C4-2B (cell line): ENCODE measurements around the gene PLCD4.

Experiments
- H3K27ac ChIP-seq: fragments of 450-650 bp; 2 replicates; pipeline ENCODE4 v1.5.1; 2017
- CTCF ChIP-seq: fragments of 450-650 bp; conservative IDR thresholded peaks from 2 replicates; pipeline ENCODE4 v1.5.1; 2017; ENCODE audit warnings: mild to moderate bottlenecking
- ZFX ChIP-seq: fragments of 450-650 bp; IDR thresholded peaks from 2 replicates; pipeline ENCODE4 v1.6.1; 2017

The PLCD4 gene

DNA sequence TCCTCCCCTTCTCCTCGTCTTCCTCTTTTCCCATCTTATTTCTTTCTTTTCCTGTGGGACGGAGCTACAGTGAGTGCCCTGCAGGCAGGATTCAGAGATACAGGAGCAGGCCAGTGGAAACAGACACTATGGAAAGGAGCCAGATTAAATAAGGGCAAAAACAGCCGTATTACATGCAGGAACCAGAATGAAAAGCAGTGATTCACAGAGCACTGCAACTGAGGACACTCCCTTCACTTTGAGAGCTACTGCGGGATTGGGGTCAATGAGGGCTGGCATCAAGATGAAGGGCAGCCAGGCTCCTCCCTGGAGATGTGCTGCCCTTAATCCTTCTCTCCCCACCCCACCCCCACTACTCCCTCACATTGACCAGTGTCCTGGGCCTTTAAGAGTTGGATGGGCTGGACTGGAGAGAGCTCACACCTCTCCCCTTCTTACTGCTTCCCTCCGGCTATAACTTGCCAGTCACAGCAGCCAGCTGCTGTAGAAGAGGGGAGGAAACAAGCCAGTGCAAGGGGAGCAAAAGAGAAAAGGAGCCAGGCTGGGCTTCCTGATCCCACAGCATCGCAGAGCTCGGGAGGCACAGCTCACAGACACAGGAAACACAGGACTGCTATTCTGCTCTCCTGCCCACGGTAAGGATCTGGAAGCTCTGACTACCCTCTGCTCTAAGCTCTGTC, at the start of gene PLCD4:
Gene PLCD4 (plus strand): TSS at position 464 of the 680 bp plus-strand sequence. CDS start 7,841 bp downstream, outside the sequence.
- TF ChIP-seq ZFX, result no peak
- TF ChIP-seq CTCF, result no peak
- H3K27ac ChIP-seq, result no peak within 1 kb of the TSS

- no peak overlapping the region for H3K27ac ChIP-seq
- TF ChIP-seq CTCF, result no peak
- TF ChIP-seq ZFX, result no peak
Measured at GRCh38 chr2:218557941-218558340, 49.8 kb upstream of the PLCD4 start.

- H3K27ac ChIP-seq, result no peak overlapping the region
- no peak for TF ChIP-seq CTCF
- TF ChIP-seq ZFX, result no peak
Measured at GRCh38 chr2:218558986-218559385, 48.7 kb upstream of the PLCD4 start.

- no peak overlapping the region for H3K27ac ChIP-seq
Measured at GRCh38 chr2:218564056-218564455, 43.6 kb upstream of the PLCD4 start.

DNA sequence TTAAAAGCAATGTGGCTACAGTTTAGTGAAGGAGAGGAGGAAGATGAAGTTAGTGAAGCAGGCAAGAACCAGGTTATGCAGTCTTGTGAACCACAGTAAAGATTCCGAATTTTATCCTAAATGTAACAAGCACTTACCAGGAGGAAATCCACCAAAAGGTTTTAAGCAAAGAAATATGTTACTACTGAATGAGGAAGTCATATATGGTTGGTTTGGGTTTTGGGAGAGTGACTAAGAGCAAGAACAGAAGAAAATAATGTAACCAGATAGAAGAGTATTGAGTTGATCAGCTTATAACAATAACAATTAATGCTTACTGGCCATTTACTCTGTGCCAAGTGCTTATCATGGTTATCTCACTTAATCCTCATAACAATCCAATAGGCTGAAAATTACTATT, 41.4 kb upstream of the PLCD4 start:
- no peak for TF ChIP-seq ZFX
- TF ChIP-seq CTCF, result no peak
- no peak overlapping the region for H3K27ac ChIP-seq

More at GRCh38 chr2:218564056-218564455, 43.6 kb upstream of the PLCD4 start:
- TF ChIP-seq ZFX (no peak), CTCF (no peak)

DNA sequence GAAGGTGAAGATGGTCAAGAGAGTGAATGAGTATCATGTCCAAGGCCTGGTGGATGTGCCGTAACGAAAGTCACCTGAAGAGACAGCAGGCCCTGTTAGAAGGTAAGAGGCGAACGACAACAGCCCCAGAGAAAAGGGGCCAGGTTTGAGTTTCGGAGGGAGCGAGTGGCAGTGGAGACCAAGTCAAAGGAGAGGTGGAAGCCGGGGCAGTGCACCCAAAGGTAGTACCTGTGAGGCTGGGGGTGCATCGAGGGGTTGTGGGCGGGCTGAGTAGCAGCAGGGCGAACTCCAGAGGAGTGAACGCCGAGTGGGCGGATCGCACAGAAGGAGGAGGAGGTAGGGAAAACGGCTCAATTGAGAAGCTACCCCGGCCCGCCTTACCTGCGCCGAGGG, 39.9 kb upstream of the PLCD4 start:
- H3K27ac ChIP-seq, result peak overlapping the region; percentile 88
- TF ChIP-seq ZFX (peak; percentile 35), CTCF (no peak)

GRCh38 chr2:218568190-218569037, 39.3 kb upstream of the PLCD4 start, which contains the start of the genes CNOT9 and USP37:
Gene CNOT9, plus strand, starts transcription at chr2:218568839. Its CDS starts 116 bp downstream, at chr2:218568955.
Gene USP37, minus strand, starts transcription at chr2:218568351. Its CDS starts 9,698 bp downstream, at chr2:218558653.
- H3K27ac ChIP-seq, result peak within 1 kb of the TSS; percentile 88
- TF ChIP-seq CTCF (no peak), ZFX (no peak)
